ENCODE results near the gene BMP5. TPM values are rescaled to one million over a fixed set of nuclear protein-coding genes. Genes with fewer than 3 reads are reported as not detected.

BMP5 gene
- total RNA-seq, result not detected

DNA sequence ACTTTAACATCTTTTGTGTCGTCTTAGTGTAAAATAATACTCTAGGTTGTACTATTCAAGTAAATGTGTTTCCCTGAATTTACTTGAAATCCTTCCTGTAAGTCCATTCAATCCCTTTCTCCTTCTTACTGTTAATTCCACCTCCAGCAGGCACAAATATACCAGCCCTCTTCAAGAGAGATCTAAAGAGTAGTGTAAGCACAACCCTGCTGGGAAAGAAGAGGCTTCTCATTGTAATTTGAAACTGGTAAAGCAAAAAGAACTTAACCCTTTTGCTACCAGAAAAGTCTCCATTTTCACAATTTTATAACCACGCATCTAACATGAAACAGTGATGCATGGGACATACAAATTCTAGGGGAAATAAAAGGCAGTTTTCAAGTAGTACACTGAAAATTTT, at the start of gene BMP5:
Gene BMP5, minus strand, starts transcription at position 191 of the 400 bp plus-strand sequence. CDS start 725 bp downstream, outside the sequence.
- Histone ChIP-seq H3K4me3 (no peak within 1 kb of the TSS), H3K9me3 (no peaks in the 10 kb centered on the region), H3K4me1 (no peaks in the 10 kb centered on the region), H3K36me3 (no peaks in the 10 kb centered on the region), H3K27me3 (no peaks in the 10 kb centered on the region), H3K27ac (no peak within 1 kb of the TSS)
- no peak for DNase-seq (ENCODE audit: low spot score in 2 of 2)
- intact Hi-C loops (cut with DNase I), result no loop called here
- TF ChIP-seq, protein P1, sequence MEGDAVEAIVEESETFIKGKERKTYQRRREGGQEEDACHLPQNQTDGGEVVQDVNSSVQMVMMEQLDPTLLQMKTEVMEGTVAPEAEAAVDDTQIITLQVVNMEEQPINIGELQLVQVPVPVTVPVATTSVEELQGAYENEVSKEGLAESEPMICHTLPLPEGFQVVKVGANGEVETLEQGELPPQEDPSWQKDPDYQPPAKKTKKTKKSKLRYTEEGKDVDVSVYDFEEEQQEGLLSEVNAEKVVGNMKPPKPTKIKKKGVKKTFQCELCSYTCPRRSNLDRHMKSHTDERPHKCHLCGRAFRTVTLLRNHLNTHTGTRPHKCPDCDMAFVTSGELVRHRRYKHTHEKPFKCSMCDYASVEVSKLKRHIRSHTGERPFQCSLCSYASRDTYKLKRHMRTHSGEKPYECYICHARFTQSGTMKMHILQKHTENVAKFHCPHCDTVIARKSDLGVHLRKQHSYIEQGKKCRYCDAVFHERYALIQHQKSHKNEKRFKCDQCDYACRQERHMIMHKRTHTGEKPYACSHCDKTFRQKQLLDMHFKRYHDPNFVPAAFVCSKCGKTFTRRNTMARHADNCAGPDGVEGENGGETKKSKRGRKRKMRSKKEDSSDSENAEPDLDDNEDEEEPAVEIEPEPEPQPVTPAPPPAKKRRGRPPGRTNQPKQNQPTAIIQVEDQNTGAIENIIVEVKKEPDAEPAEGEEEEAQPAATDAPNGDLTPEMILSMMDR (IDR thresholded peaks at IDR 0.05), result no peak

GRCh38 chr6:55922406-55922805, 47.0 kb upstream of the BMP5 start:
- Histone ChIP-seq H3K9me3 (no peaks in the 10 kb centered on the region), H3K27me3 (no peaks in the 10 kb centered on the region), H3K27ac (no peak overlapping the region), H3K4me3 (no peak overlapping the region), H3K36me3 (no peaks in the 10 kb centered on the region), H3K4me1 (no peaks in the 10 kb centered on the region)
- intact Hi-C loops (cut with DNase I), result no loop called here
- no peak for DNase-seq (ENCODE audit: low spot score in 2 of 2)
- TF ChIP-seq, protein P1 (IDR thresholded peaks at IDR 0.05), result no peak

DNA sequence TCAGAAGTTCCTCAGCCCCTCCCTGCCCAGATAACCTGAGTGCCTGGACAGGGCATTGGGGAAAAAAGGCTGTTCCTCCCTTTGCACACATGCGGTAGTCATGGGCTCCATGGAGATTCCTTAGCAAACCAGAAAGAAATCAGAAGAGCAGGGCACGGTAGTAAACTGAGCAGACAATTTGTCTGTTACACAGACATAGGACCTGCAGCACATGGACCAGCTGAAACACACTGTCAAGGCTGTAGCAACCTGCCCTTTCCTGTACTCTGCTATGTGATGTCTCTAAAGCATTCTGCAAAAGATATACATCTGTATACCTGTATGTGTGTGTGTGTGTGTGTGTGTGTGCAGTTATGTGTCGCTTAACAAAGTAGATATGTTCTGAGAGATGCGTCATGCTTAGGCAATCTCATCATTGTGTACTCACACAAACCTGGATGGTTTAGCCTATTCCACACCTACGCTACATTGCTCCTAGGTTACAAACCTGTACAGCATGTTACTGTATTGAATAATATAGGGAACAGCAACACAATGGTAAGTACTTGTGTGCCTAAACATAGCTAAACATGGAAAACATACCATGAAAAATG, 44.4 kb upstream of the BMP5 start:
- Histone ChIP-seq H3K27ac (no peak overlapping the region), H3K27me3 (no peaks in the 10 kb centered on the region), H3K4me3 (no peak overlapping the region), H3K36me3 (no peaks in the 10 kb centered on the region), H3K4me1 (no peaks in the 10 kb centered on the region), H3K9me3 (no peaks in the 10 kb centered on the region)
- TF ChIP-seq, protein P1 (IDR thresholded peaks at IDR 0.05), result no peak
- intact Hi-C loops (cut with DNase I), result no loop called here
- no peak for DNase-seq (ENCODE audit: low spot score in 2 of 2)

GRCh38 chr6:55918639-55919038, 43.2 kb upstream of the BMP5 start:
- no peaks in the 10 kb centered on the region for H3K36me3 ChIP-seq
- intact Hi-C loops (cut with DNase I), result no loop called here
- TF ChIP-seq, protein P1 (IDR thresholded peaks at IDR 0.05), result no peak
- no peaks in the 10 kb centered on the region for H3K27me3 ChIP-seq
- no peak overlapping the region for H3K4me3 ChIP-seq
- DNase-seq (ENCODE audit: low spot score in 2 of 2), result no peak
- H3K27ac ChIP-seq, result no peak overlapping the region
- no peaks in the 10 kb centered on the region for H3K9me3 ChIP-seq
- H3K4me1 ChIP-seq, result no peaks in the 10 kb centered on the region

DNA sequence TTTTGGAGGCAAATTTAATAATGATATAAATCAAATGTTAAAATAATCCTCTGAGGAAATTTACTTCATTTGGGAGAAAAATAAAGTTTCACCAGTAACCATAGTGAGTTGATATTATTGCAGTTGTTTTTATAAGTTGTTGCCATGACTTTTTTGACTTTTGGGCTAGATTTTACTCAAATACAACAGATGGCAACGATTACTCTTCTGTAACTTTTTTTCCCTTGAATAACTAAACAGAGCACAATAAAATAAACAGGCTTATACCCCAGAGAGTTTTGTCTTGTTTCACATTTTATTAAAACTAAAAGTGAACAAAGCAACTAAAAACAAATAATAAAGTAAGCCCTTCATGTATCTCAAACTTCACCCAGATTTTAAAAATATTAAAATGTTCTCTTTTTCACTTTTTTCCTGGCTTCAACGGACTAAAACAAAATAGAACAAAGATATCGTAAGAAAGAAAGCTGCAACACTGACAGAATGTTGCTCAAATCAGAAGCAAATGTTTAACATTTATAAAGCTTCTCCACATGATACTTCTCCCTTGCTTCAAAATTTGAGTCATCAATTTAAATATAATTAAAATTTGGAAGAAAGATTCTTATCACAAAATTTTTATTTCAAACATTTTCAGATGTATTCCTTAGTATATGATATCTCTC, 42.5 kb upstream of the BMP5 start:
- TF ChIP-seq, protein P1 (IDR thresholded peaks at IDR 0.05), result no peak
- Histone ChIP-seq H3K27ac (no peak overlapping the region), H3K4me1 (no peaks in the 10 kb centered on the region), H3K27me3 (no peaks in the 10 kb centered on the region), H3K36me3 (no peaks in the 10 kb centered on the region), H3K4me3 (no peak overlapping the region), H3K9me3 (no peaks in the 10 kb centered on the region)
- intact Hi-C loops (cut with DNase I), result no loop called here
- DNase-seq (ENCODE audit: low spot score in 2 of 2), result no peak

Measured in ascending aorta (tissue), 2 donors.